Parathyroid adenoma (tissue), 2 donors: ENCODE results near the gene LRP1B.

Source experiments
- H2AFZ ChIP-seq: fragments of 300-600 bp; sonication (generic); one replicate; pipeline ENCODE4 v1.7.0; 2017; ENCODE audit warnings: antibody characterized with exemption, mild to moderate bottlenecking
- H3K27ac ChIP-seq: fragments of 300-600 bp; sonication (generic); one replicate; pipeline ENCODE4 v1.7.0; 2017
- H3K27me3 ChIP-seq: fragments of 300-600 bp; sonication (generic); one replicate; pipeline ENCODE4 v1.7.0; 2017; ENCODE audit warnings: low read length; ENCODE audit not compliant: control insufficient read depth, insufficient read depth
- H3K36me3 ChIP-seq: fragments of 300-600 bp; sonication (generic); one replicate; pipeline ENCODE4 v1.7.0; 2017; ENCODE audit warnings: low read length; ENCODE audit not compliant: control insufficient read depth, insufficient read depth
- H3K4me1 ChIP-seq: fragments of 300-600 bp; sonication (generic); one replicate; pipeline ENCODE4 v1.7.0; 2017; ENCODE audit warnings: control low read depth
- H3K4me2 ChIP-seq: fragments of 300-600 bp; sonication (generic); one replicate; pipeline ENCODE4 v1.7.0; 2017; ENCODE audit warnings: low read length
- H3K4me3 ChIP-seq: fragments of 300-600 bp; sonication (generic); one replicate; pipeline ENCODE4 v1.7.0; 2017; ENCODE audit warnings: low read depth, low read length
- H3K79me2 ChIP-seq: fragments of 300-600 bp; sonication (generic); one replicate; pipeline ENCODE4 v1.7.0; 2017; ENCODE audit warnings: control low read depth
- H3K9ac ChIP-seq: fragments of 300-600 bp; sonication (generic); one replicate; pipeline ENCODE4 v1.7.0; 2017; ENCODE audit warnings: mild to moderate bottlenecking
- H3K9me3 ChIP-seq: fragments of 300-600 bp; sonication (generic); one replicate; pipeline ENCODE4 v1.7.0; 2017; ENCODE audit warnings: low read length; ENCODE audit not compliant: control insufficient read depth
- CTCF ChIP-seq: fragments of 300-600 bp; sonication (generic); IDR thresholded peaks from one replicate; pipeline ENCODE4 v1.7.0; 2017; ENCODE audit warnings: antibody characterized with exemption, mild to moderate bottlenecking
- donor health status: primary hyperparathyroidism.

LRP1B gene

GRCh38 chr2:142134911-142135310 lies 4.1 kb upstream of the LRP1B start:
- H3K4me2 ChIP-seq = no peak overlapping the region
- no peak overlapping the region for H3K4me3 ChIP-seq
- H3K9ac ChIP-seq = no peak overlapping the region
- no peak overlapping the region for H3K27ac ChIP-seq
- H3K9me3 ChIP-seq = no peaks in the 10 kb centered on the region
- TF ChIP-seq CTCF = no peak
- no peaks in the 10 kb centered on the region for H3K79me2 ChIP-seq
- H2AFZ ChIP-seq = no peak overlapping the region
- H3K27me3 ChIP-seq = no peaks in the 10 kb centered on the region
- H3K36me3 ChIP-seq = no peaks in the 10 kb centered on the region
- no peaks in the 10 kb centered on the region for H3K4me1 ChIP-seq

- no peak for TF ChIP-seq CTCF
- Histone ChIP-seq H3K27ac (peak overlapping the region; percentile 91), H2AFZ (peak overlapping the region; percentile 96), H3K9me3 (no peaks in the 10 kb centered on the region), H3K79me2 (no peaks in the 10 kb centered on the region), H3K27me3 (no peaks in the 10 kb centered on the region), H3K4me2 (peak overlapping the region; percentile 80), H3K36me3 (no peaks in the 10 kb centered on the region), H3K4me3 (peak overlapping the region; percentile 62), H3K4me1 (no peaks in the 10 kb centered on the region), H3K9ac (peak overlapping the region; percentile 73)
Measured at GRCh38 chr2:142130111-142131009, 456 bp downstream of the LRP1B start.

GRCh38 chr2:142128105-142128504 lies 2.7 kb downstream of the LRP1B start:
- no peak overlapping the region for H3K9ac ChIP-seq

GRCh38 chr2:142127248-142127647 lies 3.6 kb downstream of the LRP1B start:
- Histone ChIP-seq H3K27ac (no peak overlapping the region), H3K27me3 (no peaks in the 10 kb centered on the region), H3K9me3 (no peaks in the 10 kb centered on the region), H3K79me2 (no peaks in the 10 kb centered on the region), H3K9ac (no peak overlapping the region), H3K4me2 (no peak overlapping the region), H3K36me3 (no peaks in the 10 kb centered on the region), H3K4me3 (no peak overlapping the region), H3K4me1 (no peaks in the 10 kb centered on the region), H2AFZ (no peak overlapping the region)
- no peak for TF ChIP-seq CTCF

More at GRCh38 chr2:142128105-142128504, 2.7 kb downstream of the LRP1B start:
- no peaks in the 10 kb centered on the region for H3K27me3 ChIP-seq
- H2AFZ ChIP-seq = no peak overlapping the region
- H3K4me1 ChIP-seq = no peaks in the 10 kb centered on the region
- TF ChIP-seq CTCF = no peak
- no peak overlapping the region for H3K27ac ChIP-seq
- no peaks in the 10 kb centered on the region for H3K9me3 ChIP-seq
- H3K79me2 ChIP-seq = no peaks in the 10 kb centered on the region
- H3K4me2 ChIP-seq = no peak overlapping the region
- H3K4me3 ChIP-seq = no peak overlapping the region
- H3K36me3 ChIP-seq = no peaks in the 10 kb centered on the region

GRCh38 chr2:142124706-142125105 lies 6.1 kb downstream of the LRP1B start:
- no peak overlapping the region for H3K4me2 ChIP-seq
- H3K27me3 ChIP-seq = no peaks in the 10 kb centered on the region
- no peaks in the 10 kb centered on the region for H3K79me2 ChIP-seq
- H3K4me3 ChIP-seq = no peak overlapping the region
- no peak overlapping the region for H2AFZ ChIP-seq
- no peak for TF ChIP-seq CTCF
- H3K9ac ChIP-seq = no peak overlapping the region
- H3K36me3 ChIP-seq = no peaks in the 10 kb centered on the region
- H3K4me1 ChIP-seq = no peaks in the 10 kb centered on the region
- H3K27ac ChIP-seq = no peak overlapping the region
- H3K9me3 ChIP-seq = no peaks in the 10 kb centered on the region
